ENCODE measurements around the gene RASA1. TPM values are rescaled to one million over a fixed set of nuclear protein-coding genes. Genes with fewer than 3 reads are reported as not detected.
A peak's percentile ranks its signal among the peaks of the same experiment; 100 is the strongest.

The RASA1 gene
- polyA plus RNA-seq, 1 experiment, result 19.8 TPM

GRCh38 chr5:87254035-87254434, 13.6 kb upstream of the RASA1 start:
- POLR2A ChIA-PET, result no interaction called here
- DNase-seq (ENCODE audit: low read depth), result no peak
- Histone ChIP-seq H3K27me3 (ENCODE audit: control insufficient read depth, insufficient read depth, low read length) (no peaks in the 10 kb centered on the region), H3K36me3 (ENCODE audit: control insufficient read depth, insufficient read depth, low read length) (no peaks in the 10 kb centered on the region), H3K4me3 (ENCODE audit: low read depth, low read length) (no peak overlapping the region)
- CTCF ChIA-PET, result no interaction called here
- TF ChIP-seq, protein P1, sequence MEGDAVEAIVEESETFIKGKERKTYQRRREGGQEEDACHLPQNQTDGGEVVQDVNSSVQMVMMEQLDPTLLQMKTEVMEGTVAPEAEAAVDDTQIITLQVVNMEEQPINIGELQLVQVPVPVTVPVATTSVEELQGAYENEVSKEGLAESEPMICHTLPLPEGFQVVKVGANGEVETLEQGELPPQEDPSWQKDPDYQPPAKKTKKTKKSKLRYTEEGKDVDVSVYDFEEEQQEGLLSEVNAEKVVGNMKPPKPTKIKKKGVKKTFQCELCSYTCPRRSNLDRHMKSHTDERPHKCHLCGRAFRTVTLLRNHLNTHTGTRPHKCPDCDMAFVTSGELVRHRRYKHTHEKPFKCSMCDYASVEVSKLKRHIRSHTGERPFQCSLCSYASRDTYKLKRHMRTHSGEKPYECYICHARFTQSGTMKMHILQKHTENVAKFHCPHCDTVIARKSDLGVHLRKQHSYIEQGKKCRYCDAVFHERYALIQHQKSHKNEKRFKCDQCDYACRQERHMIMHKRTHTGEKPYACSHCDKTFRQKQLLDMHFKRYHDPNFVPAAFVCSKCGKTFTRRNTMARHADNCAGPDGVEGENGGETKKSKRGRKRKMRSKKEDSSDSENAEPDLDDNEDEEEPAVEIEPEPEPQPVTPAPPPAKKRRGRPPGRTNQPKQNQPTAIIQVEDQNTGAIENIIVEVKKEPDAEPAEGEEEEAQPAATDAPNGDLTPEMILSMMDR (IDR thresholded peaks at IDR 0.05; ENCODE audit: insufficient read depth, low read depth, low read length), result no peak

DNA sequence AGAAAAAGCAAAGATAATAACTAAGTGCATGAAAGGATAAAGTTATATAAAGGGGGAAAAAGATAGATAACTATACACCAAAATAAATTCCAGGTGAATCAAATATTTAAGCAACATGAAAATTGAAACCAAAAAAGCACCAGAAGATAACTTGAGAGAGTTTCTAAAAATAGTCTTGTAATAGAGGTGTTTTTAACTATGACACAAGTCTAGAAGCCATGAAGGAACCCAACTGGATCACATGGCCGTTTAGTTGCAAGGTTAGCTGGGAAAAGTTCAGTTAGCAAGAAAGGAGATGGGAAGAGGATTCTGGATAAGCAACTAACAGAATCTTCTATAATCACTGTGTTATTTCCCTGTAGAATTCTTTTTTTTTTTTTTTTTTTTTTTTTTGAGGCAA, 9.2 kb upstream of the RASA1 start:
- H3K4me3 ChIP-seq (ENCODE audit: low read depth, low read length), result no peak overlapping the region
- ChIA-PET POLR2A (no interaction called here), CTCF (interaction anchor here (0.6 kb wide), 1 partner anchor 102 kb away, joined by 3 read pairs; no protein-coding TSS in a partner anchor)
- no peak for DNase-seq (ENCODE audit: low read depth)
- no peaks in the 10 kb centered on the region for H3K27me3 ChIP-seq (ENCODE audit: control insufficient read depth, insufficient read depth, low read length)
- H3K36me3 ChIP-seq (ENCODE audit: control insufficient read depth, insufficient read depth, low read length), result no peaks in the 10 kb centered on the region
- TF ChIP-seq, protein P1 (IDR thresholded peaks at IDR 0.05; ENCODE audit: insufficient read depth, low read depth, low read length), result no peak

DNA sequence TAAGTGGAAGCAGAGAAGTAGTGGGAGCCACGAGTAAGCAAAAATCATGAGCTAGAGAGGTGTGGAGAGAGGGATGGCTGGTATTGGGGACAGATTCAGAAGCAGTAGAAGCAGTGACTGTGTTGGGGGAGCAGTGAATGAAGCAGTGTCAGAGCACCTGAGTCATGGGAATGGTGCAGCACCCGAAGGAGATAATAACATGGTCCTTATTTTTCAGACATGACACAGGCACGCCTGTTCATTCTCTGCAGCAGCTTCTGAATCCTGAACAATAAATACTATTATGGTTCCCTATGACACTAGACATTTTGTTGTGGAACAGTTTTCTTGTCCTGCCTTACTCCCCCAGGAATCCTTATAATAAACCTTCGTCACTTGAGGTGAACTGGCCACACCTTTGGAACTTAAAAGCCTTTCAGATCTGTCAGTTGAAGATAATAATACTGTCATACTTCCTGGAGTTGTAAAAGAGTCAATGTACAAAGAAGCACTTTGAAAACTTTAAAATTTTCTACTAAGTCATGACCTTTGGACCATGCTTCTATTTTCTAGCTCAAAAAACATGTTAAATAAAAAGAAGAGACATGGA, 7.0 kb upstream of the RASA1 start:
- no peak for DNase-seq (ENCODE audit: low read depth)
- H3K4me3 ChIP-seq (ENCODE audit: low read depth, low read length), result no peak overlapping the region
- POLR2A ChIA-PET, result interaction anchor here (0.5 kb wide), 1 partner anchor 39 kb away, joined by 3 read pairs; no protein-coding TSS in a partner anchor
- TF ChIP-seq, protein P1 (IDR thresholded peaks at IDR 0.05; ENCODE audit: insufficient read depth, low read depth, low read length), result no peak
- CTCF ChIA-PET, result no interaction called here
- H3K27me3 ChIP-seq (ENCODE audit: control insufficient read depth, insufficient read depth, low read length), result no peaks in the 10 kb centered on the region
- H3K36me3 ChIP-seq (ENCODE audit: control insufficient read depth, insufficient read depth, low read length), result no peaks in the 10 kb centered on the region

GRCh38 chr5:87263498-87263897, 4.2 kb upstream of the RASA1 start:
- Histone ChIP-seq H3K4me3 (ENCODE audit: low read depth, low read length) (no peak overlapping the region), H3K27me3 (ENCODE audit: control insufficient read depth, insufficient read depth, low read length) (no peaks in the 10 kb centered on the region), H3K36me3 (ENCODE audit: control insufficient read depth, insufficient read depth, low read length) (no peaks in the 10 kb centered on the region)
- no peak for DNase-seq (ENCODE audit: low read depth)
- TF ChIP-seq, protein P1 (IDR thresholded peaks at IDR 0.05; ENCODE audit: insufficient read depth, low read depth, low read length), result no peak
- ChIA-PET POLR2A (no interaction called here), CTCF (interaction anchor here (1.0 to 1.1 kb wide), 2 partner anchors 11 to 192 kb away, joined by 3 read pairs; no protein-coding TSS in a partner anchor)

DNA sequence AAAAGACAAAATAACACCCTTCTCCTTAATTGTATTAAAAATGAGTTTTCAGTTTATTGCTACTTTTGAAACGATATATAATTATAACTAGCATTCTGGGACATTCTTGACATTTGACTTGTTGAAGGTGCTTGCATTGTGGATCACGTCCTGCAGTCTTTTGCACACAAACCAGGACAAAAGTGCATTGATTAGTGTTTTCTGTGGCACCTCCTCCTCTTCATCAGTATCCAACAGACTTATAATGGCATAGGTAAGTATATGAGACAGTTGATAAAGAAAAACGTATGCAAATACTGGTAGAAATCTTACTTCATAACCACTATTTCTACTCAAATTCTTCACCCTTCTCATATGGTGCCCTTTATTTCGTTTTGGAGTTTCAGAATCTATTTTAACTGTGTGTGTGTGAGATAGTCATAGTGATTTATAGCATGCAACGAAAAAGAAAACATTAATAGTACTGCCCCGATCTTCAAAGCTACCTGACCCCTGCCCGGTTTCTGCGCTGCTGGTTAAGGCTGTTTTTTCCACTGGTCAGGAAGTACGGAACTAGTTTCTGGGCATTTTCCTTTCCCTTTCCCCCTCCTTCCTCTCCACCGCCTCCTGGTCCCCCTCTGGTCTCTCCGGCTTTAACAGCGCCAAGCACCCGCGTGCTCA, 639 bp upstream of the RASA1 start:
- Histone ChIP-seq H3K36me3 (ENCODE audit: control insufficient read depth, insufficient read depth, low read length) (no peaks in the 10 kb centered on the region), H3K27me3 (ENCODE audit: control insufficient read depth, insufficient read depth, low read length) (no peaks in the 10 kb centered on the region), H3K4me3 (ENCODE audit: low read depth, low read length) (peak overlapping the region; percentile 93)
- ChIA-PET CTCF (no interaction called here), POLR2A (no interaction called here)
- TF ChIP-seq, protein P1 (IDR thresholded peaks at IDR 0.05; ENCODE audit: insufficient read depth, low read depth, low read length), result no peak
- no peak for DNase-seq (ENCODE audit: low read depth)
